ENCODE results near the gene TNFAIP8.

- TF ChIP-seq CTCF (IDR thresholded peaks at IDR 0.05; ENCODE audit: low read depth, low read length) (no peak), EZH2phosphoT487 (IDR thresholded peaks at IDR 0.05; ENCODE audit: low read depth) (no peak)
These were observed 21.2 kb downstream of the TNFAIP8 start for GRCh38 chr5:119377066-119377465.

Measured in OCI-LY3 (cell line).